Keratinocyte (primary cell): ENCODE measurements around the gene TBC1D25.

ENCODE experiments used
- CTCF ChIP-seq, 3 experiments: IDR thresholded peaks in 1 of 3; conservative IDR thresholded peaks in 1 of 3; optimal IDR thresholded peaks in 1 of 3; 2 replicates in 2 of 3; 3 replicates in 1 of 3; pipeline versions ENCODE3 to v1.5.1; 2011; ENCODE audit warnings: low read length in 3 of 3, mild to moderate bottlenecking in 3 of 3, moderate library complexity in 2 of 3, control low read depth in 1 of 3, inconsistent platforms in 1 of 3; ENCODE audit not compliant: insufficient read depth in 2 of 3; ENCODE audit errors: extremely low read depth in 1 of 3
- EZH2 ChIP-seq: IDR thresholded peaks from one replicate; pipeline ENCODE4 v1.6.1; 2012; ENCODE audit warnings: inconsistent platforms, mild to moderate bottlenecking, low read length, moderate library complexity

GRCh38 chrX:48606091-48606490, 66.6 kb downstream of the TBC1D25 start:
- TF ChIP-seq CTCF (optimal IDR thresholded peaks at IDR 0.05 in 1 of 3, IDR thresholded peaks at IDR 0.05 in 1 of 3, conservative IDR thresholded peaks at IDR 0.05 in 1 of 3; ENCODE audit: extremely low read depth in 1 of 3, insufficient read depth in 2 of 3, low read length in 3 of 3), result peak in 2 of 3 experiments; percentile 12
- no peak for TF ChIP-seq EZH2
